HepG2 (cell line): ENCODE measurements around the gene CEBPA. TPM values are rescaled to one million over a fixed set of nuclear protein-coding genes. Genes with fewer than 3 reads are reported as not detected.
A peak's percentile ranks its signal among the peaks of the same experiment; 100 is the strongest.

Experiments
- ARNTL ChIP-seq: sonication (generic); formaldehyde crosslinking; IDR thresholded peaks from 2 replicates; pipeline ENCODE4 v1.4.0; 2020; ENCODE audit warnings: mild to moderate bottlenecking, missing genetic modification reagents
- DRAP1 ChIP-seq: IDR thresholded peaks from 2 replicates; pipeline ENCODE4 v1.6.1; 2016; ENCODE audit warnings: missing genetic modification reagents, missing compliant biosample characterization
- FOXC1 ChIP-seq: sonication (generic); formaldehyde crosslinking; IDR thresholded peaks from 2 replicates; pipeline ENCODE4 v1.8.0; 2022; ENCODE audit warnings: mild to moderate bottlenecking, missing genetic modification reagents, borderline replicate concordance
- GABPA ChIP-seq, 2 experiments: IDR thresholded peaks; 2 replicates each; pipeline ENCODE4 v1.6.1; 2011 to 2016; ENCODE audit warnings: low read depth in 2 of 2, low read length in 1 of 2, missing biosample characterization in 1 of 2, missing genetic modification characterization in 1 of 2
- HOXA5 ChIP-seq: sonication (generic); formaldehyde crosslinking; IDR thresholded peaks from 2 replicates; pipeline ENCODE4 v1.4.0; 2020; ENCODE audit warnings: missing genetic modification reagents
- JUNB ChIP-seq: sonication (generic); formaldehyde crosslinking; IDR thresholded peaks from 2 replicates; pipeline ENCODE4 v1.8.0; 2022; ENCODE audit warnings: missing genetic modification reagents, mild to moderate bottlenecking, borderline replicate concordance
- KLF16 ChIP-seq, 2 experiments: sonication (generic) in 1 of 2; formaldehyde crosslinking in 1 of 2; IDR thresholded peaks; 2 replicates each; pipeline versions ENCODE4 v1.6.1 to v1.8.0; 2016 to 2023; ENCODE audit warnings: missing genetic modification reagents in 2 of 2, missing compliant biosample characterization in 1 of 2
- SALL1 ChIP-seq: sonication (generic); formaldehyde crosslinking; IDR thresholded peaks from 2 replicates; pipeline ENCODE4 v1.8.0; 2022; ENCODE audit warnings: mild to moderate bottlenecking, missing genetic modification reagents
- SIX1 ChIP-seq: sonication (generic); formaldehyde crosslinking; IDR thresholded peaks from 2 replicates; pipeline ENCODE4 v1.4.0; 2020; ENCODE audit warnings: missing genetic modification reagents, borderline replicate concordance
- SPEN ChIP-seq: sonication (generic); formaldehyde crosslinking; IDR thresholded peaks from 2 replicates; pipeline ENCODE4 v1.5.1; 2020; ENCODE audit warnings: low read depth, mild to moderate bottlenecking, missing genetic modification reagents
- SRSF1 ChIP-seq: fragments of 200-400 bp; formaldehyde crosslinking; optimal IDR thresholded peaks from 2 replicates; pipeline ENCODE3; 2017; ENCODE audit warnings: mild to moderate bottlenecking, low read depth, low read length, moderate library complexity
- TCF12 ChIP-seq, 2 experiments: fragments of 450-650 bp in 1 of 2; sonication (generic) in 1 of 2; formaldehyde crosslinking in 1 of 2; IDR thresholded peaks; 2 replicates each; pipeline versions ENCODE4 v1.6.1 to v1.8.0; 2017 to 2022; ENCODE audit warnings: antibody characterized with exemption in 1 of 2, mild to moderate bottlenecking in 1 of 2, missing genetic modification reagents in 1 of 2, moderate library complexity in 1 of 2
- TERF1 ChIP-seq: sonication (generic); formaldehyde crosslinking; IDR thresholded peaks from 2 replicates; pipeline ENCODE4 v1.8.0; 2022; ENCODE audit warnings: mild to moderate bottlenecking, missing genetic modification reagents, moderate library complexity
- USF2 ChIP-seq, 2 experiments: sonication (generic) in 1 of 2; formaldehyde crosslinking in 1 of 2; IDR thresholded peaks; 2 replicates each; pipeline versions ENCODE4 v1.5.1 to v1.6.1; 2011 to 2020; ENCODE audit warnings: borderline replicate concordance in 1 of 2, low read depth in 1 of 2, low read length in 1 of 2, mild to moderate bottlenecking in 1 of 2, missing genetic modification reagents in 1 of 2, moderate library complexity in 1 of 2
- ZBTB39 ChIP-seq: sonication (generic); formaldehyde crosslinking; IDR thresholded peaks from 2 replicates; pipeline ENCODE4 v1.5.0; 2020; ENCODE audit warnings: missing genetic modification reagents
- ZBTB7B ChIP-seq: sonication (generic); formaldehyde crosslinking; IDR thresholded peaks from 2 replicates; pipeline ENCODE4 v1.4.0; 2020; ENCODE audit warnings: missing genetic modification reagents
- ZNF513 ChIP-seq: sonication (generic); formaldehyde crosslinking; conservative IDR thresholded peaks from 2 replicates; pipeline ENCODE4 v1.5.0; 2020; ENCODE audit warnings: missing genetic modification reagents
- ZNF564 ChIP-seq: sonication (generic); formaldehyde crosslinking; IDR thresholded peaks from 2 replicates; pipeline ENCODE4 v1.8.1; 2023; ENCODE audit warnings: mild to moderate bottlenecking, missing genetic modification reagents
- ZNF616 ChIP-seq: sonication (generic); formaldehyde crosslinking; IDR thresholded peaks from 2 replicates; pipeline ENCODE4 v1.5.0; 2020; ENCODE audit warnings: low read depth, mild to moderate bottlenecking, missing genetic modification reagents
- polyA plus RNA-seq, 8 experiments: library from polyadenylated mRNA; depleted of rRNA in 3 of 8; stranded (reverse) in 7 of 8; unstranded in 1 of 8; fragments of >200 nt; fragmentation: Illumina TruSeq in 4 of 8; extraction: Trizol in 4 of 8; gene quantifications; 2 replicates each; pipeline versions ENCODE4 v1.2.1 to v1.2.3, GENCODE V29; 2011 to 2016; ENCODE audit warnings: low read depth in 4 of 8, missing spikeins in 1 of 8, mixed read lengths in 1 of 8; ENCODE audit not compliant: insufficient read depth in 1 of 8
- total RNA-seq, 5 experiments: library from RNA; depleted of rRNA; stranded (reverse); fragments of >200 nt; fragmentation: Illumina TruSeq; extraction: Trizol; gene quantifications; 2 replicates each; pipeline ENCODE4 v1.2.3, GENCODE V29; 2016; ENCODE audit warnings: low read depth in 1 of 5

The CEBPA gene
- total and polyA plus RNA-seq, 2 of the 13 experiments (the other 11 are each of a cell fraction or from before 2014, with no cell fraction given) = 24.8 to 103 TPM

- TF ChIP-seq USF2 (IDR thresholded peaks at IDR 0.05; ENCODE audit: low read depth, low read length) (no peak), USF2 (CRISPR knock-in tag; IDR thresholded peaks at IDR 0.05; ENCODE audit: borderline replicate concordance) (peak; percentile 69), JUNB (CRISPR knock-in tag) (no peak; the same call in 1 of the 2 replicates), ZBTB7B (CRISPR knock-in tag) (peak; percentile 100), ZBTB39 (peak; percentile 88; the same call in 1 of the 2 replicates), HOXA5 (CRISPR knock-in tag) (0 out of 2 replicates have a peak, but pooled peaks have one; percentile 77), KLF16 (CRISPR knock-in tag; IDR thresholded peaks at IDR 0.05) (peak in 1 of 2 experiments; percentile 94; a peak in 2 of 4 replicates), SPEN (CRISPR knock-in tag) (peak; percentile 95), TCF12 (IDR thresholded peaks at IDR 0.05) (no peak), TCF12 (CRISPR knock-in tag; IDR thresholded peaks at IDR 0.05) (peak; percentile 99), SIX1 (CRISPR knock-in tag) (0 out of 2 replicates have a peak, but pooled peaks have one; percentile 42), TERF1 (CRISPR knock-in tag) (no peak), FOXC1 (CRISPR knock-in tag) (peak; percentile 93), ZNF513 (CRISPR knock-in tag) (no peak), ZNF616 (peak; percentile 83; the same call in 1 of the 2 replicates), SALL1 (CRISPR knock-in tag) (peak; percentile 98), ZNF564 (CRISPR knock-in tag) (0 out of 2 replicates have a peak, but pooled peaks have one; percentile 84), ARNTL (CRISPR knock-in tag) (peak; percentile 97), GABPA (IDR thresholded peaks at IDR 0.05; ENCODE audit: low read depth, low read length) (no peak), GABPA (CRISPR knock-in tag; IDR thresholded peaks at IDR 0.05; ENCODE audit: low read depth) (peak; percentile 60), DRAP1 (CRISPR knock-in tag) (peak; percentile 58; the same call in 1 of the 2 replicates), SRSF1 (peak; percentile 95)
These were observed 26.3 kb downstream of the CEBPA start (continued) for GRCh38 chr19:33275933-33276619.
